ENCODE measurements around the gene EPHB2. TPM values are rescaled to one million over a fixed set of nuclear protein-coding genes. Genes with fewer than 3 reads are reported as not detected.
"Not testable (repeated sequence)": the region's sequence is repeated elsewhere in the genome, so short reads cannot be mapped to it uniquely, and the experiment has no call there.

The EPHB2 gene
- polyA plus RNA-seq, 4 donors, result 10.8 to 15.9 (median 12.5) TPM

GRCh38 chr1:22830041-22830566 lies 119.5 kb downstream of the EPHB2 start:
- DNase-seq (ENCODE audit: low read depth in 4 of 4, low spot score in 3 of 4), result no peak

DNA sequence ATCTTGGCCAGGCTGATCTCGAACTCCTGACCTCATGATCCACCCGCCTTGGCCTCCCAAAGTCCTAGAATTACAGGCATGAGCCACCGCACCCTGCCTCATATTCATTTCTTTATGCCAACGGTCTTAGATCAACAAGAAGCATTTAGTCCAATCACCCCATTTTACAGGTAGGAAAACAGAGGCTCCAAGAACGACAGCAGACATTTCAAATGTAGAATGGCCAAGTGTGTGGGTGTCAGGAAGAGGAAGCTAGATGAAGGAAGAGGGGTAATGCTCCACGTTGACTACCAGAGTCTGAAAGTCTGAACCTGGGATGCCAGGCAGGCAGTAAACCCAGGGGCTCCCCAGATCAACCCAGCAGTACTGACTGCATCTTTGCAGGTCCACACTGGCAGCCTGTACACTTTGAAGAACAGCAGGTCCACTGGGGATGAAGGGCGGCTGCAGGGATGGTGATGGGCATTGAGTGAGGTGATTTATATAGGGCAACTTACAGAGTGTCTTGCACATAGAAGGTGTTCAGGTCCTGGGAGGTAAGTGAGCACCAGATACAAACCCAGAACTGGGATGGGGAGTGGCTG lies 120.2 kb downstream of the EPHB2 start:
- DNase-seq (ENCODE audit: low read depth in 4 of 4, low spot score in 3 of 4), result no peak

- no peak for DNase-seq (ENCODE audit: low read depth in 4 of 4, low spot score in 3 of 4)
Measured at GRCh38 chr1:22831729-22832413, 121.2 kb downstream of the EPHB2 start.

- no peak for DNase-seq (ENCODE audit: low read depth in 4 of 4, low spot score in 3 of 4)
Measured at GRCh38 chr1:22832414-22832786, 121.8 kb downstream of the EPHB2 start.

- no peak for DNase-seq (ENCODE audit: low read depth in 4 of 4, low spot score in 3 of 4)
Measured at GRCh38 chr1:22833699-22834098, 123.1 kb downstream of the EPHB2 start.

DNA sequence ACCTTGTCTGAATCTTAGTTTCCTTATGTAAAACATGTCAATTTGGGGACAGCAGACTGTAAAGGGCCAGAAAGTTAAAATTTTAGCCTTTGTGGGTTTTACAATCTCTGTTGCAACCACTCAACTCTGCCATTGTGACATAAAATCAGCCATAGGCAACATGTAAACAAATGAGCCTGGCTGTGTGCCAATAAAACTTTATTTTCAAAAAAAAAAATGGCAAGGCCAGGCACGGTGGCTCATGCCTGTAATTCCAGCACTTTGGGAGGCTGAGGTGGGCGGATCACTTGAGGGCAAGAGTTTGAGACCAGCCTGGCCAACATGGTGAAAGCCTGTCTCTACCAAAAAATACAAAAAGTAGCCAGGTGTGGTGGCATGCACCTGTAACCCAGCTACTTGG lies 123.8 kb downstream of the EPHB2 start:
- not testable (repeated sequence) for DNase-seq (ENCODE audit: low read depth in 4 of 4, low spot score in 3 of 4)

GRCh38 chr1:22835636-22836319 lies 125.1 kb downstream of the EPHB2 start:
- no peak for DNase-seq (ENCODE audit: low read depth in 4 of 4, low spot score in 3 of 4)

DNA sequence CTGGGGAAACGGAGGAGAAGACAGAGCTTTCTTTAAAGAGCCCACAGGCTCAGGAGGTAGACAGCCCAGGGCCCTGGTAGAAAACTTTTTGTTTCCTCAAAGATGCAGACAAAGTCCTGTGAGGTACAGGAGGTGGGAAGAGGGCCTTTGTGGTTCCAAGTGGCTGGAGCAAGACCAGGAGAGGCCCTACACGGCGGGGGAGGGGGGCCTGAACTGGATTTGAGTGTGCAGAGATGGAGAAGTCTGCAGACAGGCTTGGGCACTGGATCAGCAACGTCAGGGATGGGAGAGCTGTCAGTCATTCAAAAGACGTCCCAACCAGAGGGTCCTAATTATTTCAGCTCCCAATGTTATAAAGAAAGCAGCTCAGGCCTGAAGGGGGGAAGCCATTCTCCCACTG lies 126.2 kb downstream of the EPHB2 start:
- no peak for DNase-seq (ENCODE audit: low read depth in 4 of 4, low spot score in 3 of 4)

DNA sequence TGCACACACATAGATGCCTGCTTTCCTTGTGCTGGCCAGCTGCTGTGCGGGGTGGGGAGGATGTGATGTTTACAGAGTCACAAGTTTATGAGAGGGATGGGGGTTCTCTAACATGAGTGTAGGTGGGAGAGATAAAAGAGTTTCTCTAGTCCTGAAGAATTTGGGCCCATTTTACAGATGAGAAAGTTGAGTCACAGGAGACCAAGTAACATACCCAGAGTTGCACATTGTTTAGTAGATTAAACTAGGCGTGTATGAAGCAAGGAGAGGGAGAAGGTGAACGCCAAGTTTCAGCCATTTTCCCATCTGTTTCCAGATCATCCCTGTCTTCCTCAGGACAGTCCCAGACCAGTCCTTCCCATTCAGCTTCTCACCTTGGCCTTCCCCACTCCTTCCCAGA lies 126.7 kb downstream of the EPHB2 start:
- DNase-seq (ENCODE audit: low read depth in 4 of 4, low spot score in 3 of 4), result no peak

GRCh38 chr1:22838965-22839364 lies 128.3 kb downstream of the EPHB2 start:
- no peak for DNase-seq (ENCODE audit: low read depth in 4 of 4, low spot score in 3 of 4)

DNA sequence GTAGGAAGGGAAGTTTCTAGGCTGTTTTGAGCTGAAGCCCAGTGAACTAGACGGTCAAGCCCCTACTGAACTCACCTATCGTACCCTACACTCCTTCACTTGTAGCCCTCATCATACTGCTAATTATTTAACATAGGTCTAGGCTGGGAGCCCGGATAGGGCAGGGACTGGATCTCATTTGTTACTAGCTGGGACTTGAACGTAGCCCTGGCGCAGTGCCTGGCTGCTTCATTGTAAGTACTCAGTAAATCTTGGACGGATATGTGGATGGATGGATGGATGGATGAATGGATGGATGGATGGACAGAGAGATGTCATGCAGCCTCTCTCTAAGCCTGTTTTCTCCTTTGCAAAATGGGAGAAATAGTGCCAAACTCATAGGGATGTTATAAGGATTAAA lies 129.2 kb downstream of the EPHB2 start:
- no peak for DNase-seq (ENCODE audit: low read depth in 4 of 4, low spot score in 3 of 4)

DNA sequence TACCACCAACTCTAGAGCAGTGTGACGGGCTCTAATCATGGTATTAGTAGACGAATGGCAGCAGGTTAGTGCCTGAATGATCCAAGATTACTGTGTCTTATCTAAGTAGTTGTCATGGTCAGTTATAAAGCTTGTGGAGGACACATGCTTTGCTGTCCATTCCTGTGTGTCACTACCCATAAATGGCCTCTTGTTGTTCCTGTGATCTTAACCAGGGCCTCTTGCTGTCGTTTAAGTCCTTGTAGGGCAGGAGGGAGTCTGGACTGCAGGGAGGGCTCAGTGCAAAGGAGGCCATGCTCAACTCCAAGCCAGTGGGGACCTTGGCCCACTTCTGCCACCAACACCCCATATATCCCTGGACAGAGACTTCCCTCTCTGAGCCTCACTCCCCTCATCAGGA lies 130.5 kb downstream of the EPHB2 start:
- DNase-seq (ENCODE audit: low read depth in 4 of 4, low spot score in 3 of 4), result no peak

DNA sequence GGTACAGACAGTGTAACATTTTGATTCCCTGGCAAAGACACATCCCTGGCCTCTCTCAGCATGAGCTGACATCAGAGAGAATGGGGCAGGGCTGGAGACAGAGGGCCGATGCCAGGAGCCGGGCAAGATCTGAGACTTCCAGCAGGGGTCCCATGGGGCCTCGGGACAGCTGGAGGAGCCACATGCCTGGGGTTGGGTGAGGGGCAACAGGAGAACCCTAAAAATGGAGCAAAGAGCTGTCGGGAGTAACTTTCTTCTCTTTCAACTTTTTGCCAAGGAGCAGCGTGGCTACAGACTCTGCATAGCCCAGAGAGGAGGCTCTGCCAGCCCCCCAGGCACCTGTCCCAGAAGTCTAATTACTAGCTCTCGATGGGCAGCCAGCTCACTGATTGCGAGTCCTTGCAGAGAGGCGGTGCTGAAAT lies 131.2 kb downstream of the EPHB2 start:
- DNase-seq (ENCODE audit: low read depth in 4 of 4, low spot score in 3 of 4), result no peak

DNA sequence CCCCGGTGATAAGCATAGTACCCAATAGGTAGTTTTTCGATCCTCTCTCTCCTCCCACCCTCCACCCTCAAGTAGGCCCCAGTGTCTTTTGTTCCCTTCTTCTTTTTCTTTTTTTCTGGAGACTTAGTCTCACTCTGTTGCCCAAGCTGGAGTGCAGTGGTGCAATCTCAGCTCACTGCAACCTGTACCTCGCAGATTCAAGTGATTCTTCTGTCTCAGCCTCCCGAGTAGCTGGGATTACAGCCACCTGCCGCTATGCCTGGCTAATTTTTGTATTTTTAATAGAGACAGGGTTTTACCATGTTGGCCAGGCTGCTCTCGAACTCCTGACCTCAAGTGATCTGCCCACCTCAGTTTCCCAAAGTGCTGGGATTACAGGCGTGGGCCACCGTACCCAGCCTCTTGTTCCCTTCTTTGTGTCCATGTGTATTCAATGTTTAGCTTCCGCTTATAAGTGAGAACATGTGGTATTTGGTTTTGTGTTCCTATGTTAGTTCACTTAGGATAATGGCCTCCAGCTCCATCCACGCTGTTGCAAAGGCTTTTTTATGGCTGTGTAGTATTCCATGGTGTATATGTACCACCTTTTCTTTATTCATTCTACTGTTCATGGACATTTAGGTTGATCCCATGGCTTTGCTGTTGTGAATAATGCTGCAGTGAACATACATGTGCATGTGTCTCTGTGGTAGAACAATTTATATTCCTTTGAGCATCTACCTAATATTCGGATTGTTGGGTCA lies 133.0 kb downstream of the EPHB2 start:
- not testable (repeated sequence) for DNase-seq (ENCODE audit: low read depth in 4 of 4, low spot score in 3 of 4)

GRCh38 chr1:22844621-22845020 lies 134.0 kb downstream of the EPHB2 start:
- DNase-seq (ENCODE audit: low read depth in 4 of 4, low spot score in 3 of 4), result no peak

GRCh38 chr1:22845398-22845935 lies 134.8 kb downstream of the EPHB2 start:
- DNase-seq (ENCODE audit: low read depth in 4 of 4, low spot score in 3 of 4), result no peak

- DNase-seq (ENCODE audit: low read depth in 4 of 4, low spot score in 3 of 4), result no peak
Measured at GRCh38 chr1:22846458-22846857, 135.8 kb downstream of the EPHB2 start.

DNA sequence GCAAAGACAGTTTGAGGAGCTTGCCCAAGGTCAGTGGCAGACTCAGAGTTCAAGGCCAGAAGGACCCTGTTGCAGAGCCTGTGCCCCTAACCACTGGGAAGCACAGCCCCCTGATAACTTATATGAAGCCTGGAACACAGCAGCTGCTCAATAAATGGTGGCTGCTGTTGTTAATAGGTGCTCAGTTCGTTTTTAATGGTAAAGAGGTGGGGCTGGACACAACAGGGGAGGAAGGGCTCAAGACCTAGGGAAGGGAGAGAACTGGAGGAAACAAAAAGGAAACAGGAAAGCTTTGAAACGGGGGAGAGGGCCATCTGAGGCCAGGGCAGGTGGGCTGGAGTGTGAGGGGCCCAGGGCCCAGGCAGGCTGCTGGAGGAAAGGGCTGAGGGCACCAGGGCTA lies 136.6 kb downstream of the EPHB2 start:
- no peak for DNase-seq (ENCODE audit: low read depth in 4 of 4, low spot score in 3 of 4)

GRCh38 chr1:22847709-22848108 lies 137.1 kb downstream of the EPHB2 start:
- no peak for DNase-seq (ENCODE audit: low read depth in 4 of 4, low spot score in 3 of 4)

- no peak for DNase-seq (ENCODE audit: low read depth in 4 of 4, low spot score in 3 of 4)
Measured at GRCh38 chr1:22848405-22848804, 137.8 kb downstream of the EPHB2 start.

GRCh38 chr1:22849770-22850169 lies 139.1 kb downstream of the EPHB2 start:
- no peak for DNase-seq (ENCODE audit: low read depth in 4 of 4, low spot score in 3 of 4)
